Measurements from ENCODE around the gene ADAMTSL1.

DNA sequence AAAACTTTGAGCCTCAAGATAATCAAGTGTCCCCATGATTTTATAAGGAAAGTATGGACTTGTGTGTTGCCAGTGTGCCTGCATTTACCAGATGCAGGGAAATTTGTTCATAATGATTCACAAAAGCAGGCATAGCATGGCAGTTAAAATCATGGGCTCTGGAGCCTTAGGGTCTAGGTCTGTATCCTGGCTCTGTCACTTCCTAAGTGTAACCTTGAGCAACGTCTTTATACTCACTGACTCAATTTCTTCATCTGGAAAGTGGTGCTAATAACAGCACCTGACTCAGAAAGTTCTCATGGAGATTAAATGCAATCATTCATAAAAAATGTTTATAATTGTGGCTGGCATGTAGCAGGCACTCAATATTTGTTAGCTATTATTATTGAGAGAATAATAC is 324.2 kb downstream of the ADAMTSL1 start:
- TF ChIP-seq, protein P1, sequence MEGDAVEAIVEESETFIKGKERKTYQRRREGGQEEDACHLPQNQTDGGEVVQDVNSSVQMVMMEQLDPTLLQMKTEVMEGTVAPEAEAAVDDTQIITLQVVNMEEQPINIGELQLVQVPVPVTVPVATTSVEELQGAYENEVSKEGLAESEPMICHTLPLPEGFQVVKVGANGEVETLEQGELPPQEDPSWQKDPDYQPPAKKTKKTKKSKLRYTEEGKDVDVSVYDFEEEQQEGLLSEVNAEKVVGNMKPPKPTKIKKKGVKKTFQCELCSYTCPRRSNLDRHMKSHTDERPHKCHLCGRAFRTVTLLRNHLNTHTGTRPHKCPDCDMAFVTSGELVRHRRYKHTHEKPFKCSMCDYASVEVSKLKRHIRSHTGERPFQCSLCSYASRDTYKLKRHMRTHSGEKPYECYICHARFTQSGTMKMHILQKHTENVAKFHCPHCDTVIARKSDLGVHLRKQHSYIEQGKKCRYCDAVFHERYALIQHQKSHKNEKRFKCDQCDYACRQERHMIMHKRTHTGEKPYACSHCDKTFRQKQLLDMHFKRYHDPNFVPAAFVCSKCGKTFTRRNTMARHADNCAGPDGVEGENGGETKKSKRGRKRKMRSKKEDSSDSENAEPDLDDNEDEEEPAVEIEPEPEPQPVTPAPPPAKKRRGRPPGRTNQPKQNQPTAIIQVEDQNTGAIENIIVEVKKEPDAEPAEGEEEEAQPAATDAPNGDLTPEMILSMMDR (IDR thresholded peaks at IDR 0.05): no peak
- TF ChIP-seq POLR2A (IDR thresholded peaks at IDR 0.05): no peak
